Stimulated activated CD4-positive, alpha-beta T cell treated with anti-CD3 and anti-CD28 coated beads, Interleukin-1b, Interleukin-23, amount 100 ng/mL, for 4 hours (primary cell): ENCODE results near the gene PLCH1.

ENCODE experiments used
- DNase-seq, 2 donors: peaks; one replicate each; pipeline ENCODE4 v3.0.0-alpha.2; 2020; ENCODE audit warnings: low read depth in 2 of 2

PLCH1 gene

GRCh38 chr3:155746703-155747102, 1.8 kb upstream of the PLCH1 start:
- DNase-seq, result no peak

DNA sequence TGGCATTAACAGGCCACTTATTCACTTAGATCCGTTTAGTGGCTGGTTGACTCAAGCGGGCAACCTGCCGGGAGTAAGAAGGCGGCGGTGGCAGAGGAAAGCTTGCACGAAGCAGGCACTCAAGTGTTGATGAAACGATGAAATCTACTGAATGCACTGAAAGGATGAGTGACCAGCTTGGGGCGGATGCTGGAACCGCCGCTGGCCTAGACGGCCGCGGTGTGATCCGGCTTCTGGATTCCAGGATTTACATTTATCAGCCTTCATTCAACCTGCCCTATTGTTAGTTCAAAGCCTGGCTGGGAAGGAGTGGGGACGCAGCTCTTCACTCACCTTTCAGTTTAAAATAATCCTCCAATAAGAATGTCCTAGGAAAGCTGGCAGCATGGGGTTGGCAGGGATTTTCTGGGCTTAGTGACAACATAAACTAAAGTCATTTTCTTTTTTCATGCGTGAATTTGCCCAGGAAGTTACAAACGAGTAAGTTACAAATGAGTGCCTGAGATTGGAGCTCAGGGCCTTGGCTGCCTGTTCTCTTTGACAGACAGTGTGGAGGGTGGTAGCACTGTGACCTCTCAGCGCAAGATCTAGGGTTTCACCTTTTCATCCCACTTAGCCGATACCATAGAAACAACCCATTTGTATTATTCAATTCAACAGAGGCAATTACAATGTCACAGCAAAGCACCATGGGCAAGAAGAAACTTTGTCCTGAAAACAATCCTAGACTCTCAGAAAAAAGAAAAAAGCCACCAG, 1.1 kb upstream of the PLCH1 start:
- no peak for DNase-seq

DNA sequence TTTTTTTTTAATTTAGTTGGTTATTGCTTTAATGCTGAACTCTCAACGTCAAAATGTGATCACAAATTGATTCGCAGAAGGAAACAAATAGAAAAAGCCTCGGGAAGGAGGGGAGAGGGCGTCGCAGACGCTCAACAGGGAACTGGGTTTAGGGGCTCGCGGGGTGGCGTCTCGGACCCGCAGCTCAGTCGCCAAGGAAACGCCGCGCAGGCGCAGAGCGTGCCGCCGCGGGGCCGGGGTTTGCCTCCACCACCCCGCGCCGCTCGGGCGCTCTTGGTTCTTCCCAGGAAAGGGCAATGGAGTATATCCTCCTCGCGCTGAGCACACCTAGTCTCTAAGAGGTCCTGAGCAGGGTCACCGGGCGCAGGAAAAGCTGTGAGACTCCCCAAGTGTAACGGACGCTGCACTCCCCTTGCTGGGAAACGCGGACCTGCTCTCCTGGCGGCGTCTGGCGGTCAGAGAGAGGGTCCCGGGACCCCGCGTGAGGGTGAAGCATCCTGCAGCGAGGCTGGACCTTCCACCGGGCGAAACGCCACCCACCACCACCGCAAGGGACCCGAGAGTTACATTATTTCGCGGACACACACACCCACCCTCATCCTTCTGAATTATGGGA, 753 bp downstream of the PLCH1 start:
- DNase-seq, result peak; percentile 5 to 49

DNA sequence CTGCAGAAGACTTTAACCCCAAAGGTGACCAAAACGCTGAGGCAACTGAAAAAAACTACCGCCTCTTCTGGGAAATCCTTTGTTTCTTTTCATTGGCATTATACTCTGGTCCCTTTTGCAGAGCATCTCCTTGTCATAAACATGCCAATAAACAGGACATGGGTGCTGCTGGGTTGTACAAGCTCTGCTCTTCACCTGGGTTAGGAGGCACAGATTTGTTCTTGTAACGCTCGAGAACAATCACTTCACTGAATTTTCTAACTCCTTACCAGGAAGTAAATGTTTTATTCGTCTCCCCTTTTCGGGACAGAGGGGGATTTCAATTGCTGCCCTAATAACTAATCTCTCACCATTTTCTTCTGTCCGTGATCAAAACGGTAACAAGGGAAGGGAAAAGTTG, 1.3 kb downstream of the PLCH1 start:
- DNase-seq, result no peak

GRCh38 chr3:155742349-155742965, 2.4 kb downstream of the PLCH1 start:
- no peak for DNase-seq

- no peak for DNase-seq
Observed at GRCh38 chr3:155741603-155742002, 3.3 kb downstream of the PLCH1 start.

GRCh38 chr3:155741101-155741500, 3.8 kb downstream of the PLCH1 start:
- DNase-seq, result no peak

- DNase-seq, result no peak
Observed at GRCh38 chr3:155739154-155739553, 5.7 kb downstream of the PLCH1 start.

DNA sequence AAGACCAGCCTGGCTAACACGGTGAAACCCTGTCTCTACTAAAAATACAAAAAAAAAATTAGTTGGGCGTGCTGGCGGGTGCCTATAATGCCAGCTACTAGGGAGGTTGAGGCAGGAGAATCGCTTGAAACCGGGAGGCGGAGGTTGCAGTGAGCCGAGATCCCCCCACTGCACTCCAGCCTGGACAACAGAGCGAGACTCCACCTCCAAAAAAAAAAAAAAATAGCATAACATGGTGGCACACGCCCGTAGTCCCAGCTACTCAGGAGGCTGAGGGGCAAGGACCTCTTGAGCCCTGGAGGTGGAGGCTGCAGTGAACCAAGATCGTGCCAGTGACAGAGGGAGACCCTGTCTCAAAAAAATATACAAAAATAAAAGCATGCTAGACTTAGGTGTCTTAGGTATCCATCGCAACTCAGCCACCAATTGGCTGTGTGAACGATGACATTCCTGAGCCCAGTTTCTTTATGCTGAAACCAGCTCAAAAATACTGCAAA, 6.2 kb downstream of the PLCH1 start:
- no peak for DNase-seq

DNA sequence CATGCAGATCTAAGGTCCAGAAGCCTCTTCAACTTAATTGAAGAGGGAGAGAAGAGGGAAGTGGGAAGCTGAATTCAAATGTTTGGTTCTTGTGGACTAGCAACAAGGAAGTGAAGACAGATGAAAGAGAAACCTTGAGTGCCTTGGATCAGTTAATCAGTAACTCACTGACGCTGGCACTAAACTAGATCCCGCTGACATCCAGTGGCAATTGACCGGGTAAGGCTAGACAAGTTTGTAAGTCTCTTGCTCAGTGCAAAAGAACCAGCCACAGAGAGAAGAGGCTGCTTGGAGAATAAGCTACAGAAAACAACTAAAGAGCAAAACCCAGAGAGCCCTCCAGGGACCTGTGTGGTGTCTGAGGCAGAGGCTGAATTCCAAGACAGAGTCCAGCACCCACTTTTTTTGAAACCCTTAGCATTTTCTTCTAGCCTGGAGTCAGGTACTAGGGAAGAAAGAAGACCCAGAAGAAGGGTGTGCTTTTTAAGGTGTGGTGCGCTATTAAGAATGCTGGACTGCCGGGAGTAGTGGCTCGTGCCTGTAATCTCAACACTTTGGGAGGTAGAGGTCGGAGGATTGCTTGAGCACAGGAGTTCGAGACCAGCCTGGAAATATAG, 6.9 kb downstream of the PLCH1 start:
- DNase-seq, result no peak

DNA sequence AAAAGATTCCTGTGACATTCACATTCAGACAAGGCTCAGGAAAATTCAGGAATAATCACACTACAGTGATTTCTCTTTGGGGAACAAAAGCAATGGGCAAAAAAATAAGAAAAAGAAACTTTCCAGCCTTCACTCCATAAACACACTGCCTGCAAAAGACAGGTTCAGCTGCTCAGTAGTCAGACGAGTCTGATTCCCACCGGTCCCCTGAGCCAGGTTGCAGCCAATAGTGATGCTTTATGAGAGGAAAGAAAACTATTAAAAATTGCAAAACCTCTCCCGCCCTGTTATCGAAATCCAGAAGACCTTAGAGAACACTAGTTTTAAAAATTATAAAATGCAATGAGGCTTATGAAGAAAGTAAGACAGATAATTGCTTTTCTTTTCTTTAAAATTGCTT, 8.5 kb downstream of the PLCH1 start:
- DNase-seq, result no peak

GRCh38 chr3:155730843-155731242, 14.0 kb downstream of the PLCH1 start:
- no peak for DNase-seq

DNA sequence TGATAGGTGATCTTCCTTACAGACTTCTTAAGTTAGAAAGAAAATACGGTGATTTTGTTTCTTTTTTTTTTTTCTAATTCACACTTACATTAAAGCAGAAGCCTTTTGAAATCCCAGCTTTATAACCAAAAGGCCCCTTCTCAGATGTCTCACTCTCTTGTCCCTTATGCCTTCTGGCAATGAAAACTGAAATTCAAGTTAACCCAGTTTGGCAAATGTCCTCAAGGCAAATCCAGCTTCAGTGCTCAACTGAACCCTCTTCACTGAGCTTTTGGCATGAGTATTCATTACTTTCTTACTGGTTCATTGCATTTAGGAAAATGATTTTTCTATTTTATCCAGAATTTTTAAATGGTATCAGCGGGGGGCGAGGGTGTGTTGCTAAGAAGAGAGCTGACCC, 17.0 kb downstream of the PLCH1 start:
- DNase-seq, result no peak

DNA sequence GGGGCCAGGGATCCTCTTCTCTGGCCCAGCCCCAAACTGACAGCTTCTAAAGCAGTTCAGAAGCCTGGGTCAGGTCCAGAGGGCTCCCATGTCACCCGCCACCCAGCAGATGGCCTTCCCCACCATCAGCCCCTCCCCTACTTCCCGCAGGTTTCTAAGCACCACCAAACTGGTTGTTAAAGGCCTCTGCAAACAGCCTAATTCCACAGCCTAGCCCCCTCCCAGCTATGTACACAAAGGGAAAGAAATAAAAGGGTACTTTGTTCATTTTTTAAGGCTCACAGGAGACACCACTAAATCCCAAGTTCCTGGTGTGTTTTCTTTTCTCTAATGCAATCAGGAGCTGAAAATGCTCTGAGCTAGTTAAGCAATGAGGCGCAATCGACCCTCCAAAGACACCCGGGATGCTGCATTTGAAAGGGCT, 30.6 kb downstream of the PLCH1 start:
- no peak for DNase-seq

DNA sequence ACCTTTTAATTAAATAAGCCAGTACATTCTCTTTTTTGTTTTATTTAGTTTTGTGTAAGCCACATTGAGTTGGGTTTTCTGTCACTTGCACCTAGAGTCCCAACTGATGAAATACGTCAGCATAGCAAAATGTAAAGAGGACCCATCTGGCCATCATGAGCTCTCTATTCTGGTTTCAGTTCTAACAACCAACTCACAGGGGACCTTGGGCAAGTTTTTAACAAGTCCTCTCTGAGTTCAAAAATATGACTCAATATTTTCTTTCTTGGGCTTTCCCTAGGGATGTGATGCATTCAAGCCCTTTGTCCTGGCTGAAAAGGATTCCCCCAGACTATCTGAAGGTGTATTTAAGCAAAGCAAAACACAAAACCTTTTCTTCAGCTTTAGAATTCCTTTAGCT, 32.9 kb downstream of the PLCH1 start:
- no peak for DNase-seq

DNA sequence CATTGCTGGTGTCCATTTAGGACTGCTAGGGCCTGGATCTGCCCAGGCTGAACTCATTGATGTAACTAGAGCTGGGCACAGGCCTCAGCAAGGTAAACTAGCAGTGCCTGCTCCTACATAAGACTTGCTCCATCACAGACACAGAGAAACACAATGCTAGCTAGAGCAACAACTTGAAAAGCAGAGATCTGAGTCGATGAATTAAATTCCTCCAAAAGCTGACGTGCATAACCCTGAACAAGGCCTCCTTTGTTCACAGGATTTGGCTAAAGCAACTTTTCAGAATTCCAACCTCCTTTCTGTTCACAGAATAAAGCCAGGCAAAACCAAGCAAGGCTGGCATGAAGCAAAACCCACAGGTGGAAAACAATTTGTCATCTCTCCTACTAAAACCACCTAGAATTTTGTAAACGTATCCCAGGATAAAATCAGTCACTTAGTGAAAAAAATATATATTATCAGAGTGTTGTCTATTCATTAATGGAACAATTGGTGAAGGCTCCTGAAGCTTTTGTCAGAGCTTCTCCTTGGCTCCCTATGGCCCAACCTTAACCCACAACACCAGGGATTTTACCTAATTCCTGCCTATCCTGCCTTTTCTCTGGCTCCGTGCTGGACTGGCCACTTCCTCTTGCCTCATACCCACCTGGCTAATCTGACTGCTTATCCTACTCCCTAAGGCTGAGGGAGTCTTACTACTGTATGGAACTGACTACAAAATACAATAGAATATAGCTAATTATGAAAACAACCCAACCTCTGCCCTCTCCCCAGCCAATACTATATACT, 39.9 kb downstream of the PLCH1 start:
- DNase-seq, result no peak

DNA sequence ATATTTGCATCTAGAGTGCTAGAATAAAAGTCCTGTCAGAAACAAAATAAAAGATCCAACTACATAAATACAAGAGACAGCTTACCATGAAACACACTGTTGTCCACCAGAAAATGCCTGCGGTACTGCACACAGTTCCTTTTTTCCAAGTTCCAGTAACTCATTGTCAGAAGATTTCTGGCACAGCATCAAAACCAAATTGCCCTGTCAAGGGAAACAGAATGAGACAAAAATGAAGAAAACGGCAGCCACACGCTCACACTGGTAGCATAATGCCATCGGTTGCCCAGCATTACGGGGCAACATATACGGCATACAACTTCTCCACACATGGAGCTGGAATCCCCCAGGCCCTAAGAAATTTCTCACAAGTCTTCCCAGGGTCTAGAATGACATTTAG, 40.8 kb downstream of the PLCH1 start:
- DNase-seq, result no peak

GRCh38 chr3:155702745-155703591, 41.9 kb downstream of the PLCH1 start:
- no peak for DNase-seq

DNA sequence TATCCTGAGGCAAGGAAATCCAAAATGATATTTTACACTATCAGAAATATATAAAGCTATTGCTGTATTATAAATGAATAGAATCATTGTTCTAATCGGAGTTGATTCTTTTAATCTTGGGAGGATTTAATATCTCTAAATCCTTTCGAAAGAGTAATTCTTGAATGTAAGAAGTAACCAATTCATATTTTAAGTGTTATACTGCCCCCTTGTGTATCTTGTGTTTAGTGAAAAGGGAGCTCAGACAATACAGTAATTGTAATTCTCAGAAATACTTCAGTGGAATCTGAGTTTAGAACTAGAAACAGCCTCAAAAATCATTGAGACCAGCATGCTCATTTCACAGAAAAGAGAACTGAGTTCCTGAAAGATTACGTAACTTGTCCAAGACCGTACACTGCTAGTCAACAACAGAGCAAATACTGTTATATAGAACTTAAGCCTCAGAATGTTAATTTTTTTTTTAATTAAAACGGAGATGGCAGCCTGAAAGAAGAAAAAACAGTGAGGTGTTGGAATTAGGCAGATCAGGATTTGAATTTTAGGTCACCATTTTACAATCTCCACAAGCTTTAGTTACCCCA, 42.9 kb downstream of the PLCH1 start:
- DNase-seq, result no peak

GRCh38 chr3:155697542-155697941, 47.3 kb downstream of the PLCH1 start:
- no peak for DNase-seq
